HG03521 (cell line): ENCODE data around the gene DCAF12L2.
"Not testable (repeated sequence)": the region's sequence is repeated elsewhere in the genome, so short reads cannot be mapped to it uniquely, and the experiment has no call there.

Experiments used
- ATAC-seq: cut with Tn5 transposase; IDR thresholded peaks from one replicate; pipeline ENCODE4 v1.9.1; 2021; ENCODE audit warnings: mild to moderate bottlenecking, moderate library complexity; ENCODE audit not compliant: unreplicated experiment

Gene DCAF12L2

DNA sequence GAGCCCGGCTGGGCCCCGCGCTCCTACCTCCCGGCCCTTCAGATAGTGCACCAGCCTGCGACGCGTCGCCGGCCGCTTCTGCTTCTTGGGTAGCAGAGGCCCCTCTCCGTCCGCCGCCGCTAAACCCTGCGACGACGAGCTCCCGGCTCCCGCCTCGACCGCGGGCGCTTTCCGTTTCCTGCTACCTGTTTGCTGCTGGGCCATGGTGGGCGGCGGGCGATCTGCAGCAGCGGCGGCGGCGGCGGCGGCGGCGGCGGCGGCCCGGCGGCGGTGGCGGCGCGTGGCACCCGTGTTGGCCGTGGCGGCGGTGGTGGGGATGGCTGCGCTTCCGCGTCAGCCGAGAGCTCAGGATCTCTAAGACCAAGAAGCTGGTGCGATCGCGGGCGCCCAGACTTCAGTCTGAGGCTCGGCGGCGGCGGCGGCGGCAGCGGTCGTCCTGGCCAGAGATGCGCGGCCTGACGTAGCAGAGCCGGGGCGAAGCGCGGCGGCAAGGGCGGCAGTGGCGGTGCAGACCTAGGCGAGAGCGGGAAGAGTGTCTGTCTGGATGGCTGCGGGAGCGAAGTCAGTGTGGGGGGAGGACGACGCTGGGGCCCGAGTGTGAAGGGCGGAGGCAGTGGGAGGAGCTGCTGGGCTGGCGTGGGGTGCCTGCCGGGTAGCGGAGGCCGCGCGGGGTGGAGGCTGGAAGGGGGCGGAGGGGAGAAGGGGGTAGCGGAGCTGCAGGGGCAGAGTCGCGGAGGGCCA is at the start of gene DCAF12L2:
Gene DCAF12L2 (minus strand): TSS at position 569 of the 741 bp plus-strand sequence. CDS start 365 bp downstream, at position 204.
- no peak for ATAC-seq

GRCh38 chrX:126190888-126191287 is 24.8 kb upstream of the DCAF12L2 start:
- not testable (repeated sequence) for ATAC-seq

GRCh38 chrX:126177133-126177840 is 11.2 kb upstream of the DCAF12L2 start:
- ATAC-seq = no peak

- ATAC-seq = no peak
These were observed 4.6 kb upstream of the DCAF12L2 start for GRCh38 chrX:126170720-126171119.

DNA sequence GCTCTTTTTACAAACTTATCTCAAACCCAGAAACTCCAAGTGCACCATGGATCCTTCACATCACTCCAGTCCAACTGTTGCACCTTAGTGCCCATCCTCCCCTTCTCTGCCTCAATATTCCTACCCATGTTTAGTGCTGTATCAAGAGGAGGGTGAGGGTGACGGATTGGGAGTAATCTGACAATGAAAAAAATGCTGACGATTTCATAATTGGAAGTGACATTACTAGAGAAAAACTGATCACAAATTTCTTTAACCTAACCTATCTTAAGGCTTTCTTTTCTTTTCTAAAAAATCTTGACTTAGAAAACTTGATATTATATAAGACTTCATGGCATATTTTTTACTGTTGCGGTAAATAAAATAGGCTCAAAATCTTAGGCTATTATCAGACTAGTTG is 1.5 kb upstream of the DCAF12L2 start:
- no peak for ATAC-seq

DNA sequence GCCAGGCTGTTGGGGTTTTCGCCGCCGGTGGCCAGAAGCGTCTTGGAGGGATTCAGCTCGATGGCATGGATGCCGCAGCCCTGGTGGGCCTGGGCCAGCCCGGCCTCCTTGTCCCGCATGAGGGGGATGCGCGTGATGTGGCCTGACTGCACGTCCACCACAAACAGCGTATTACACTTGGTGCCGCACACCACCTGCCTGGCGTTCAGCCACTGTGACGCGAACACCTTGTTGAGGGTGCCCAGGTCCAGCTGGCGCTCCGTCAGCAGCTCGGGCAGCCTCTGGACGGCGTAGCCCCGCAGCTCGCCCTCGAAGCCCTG is 728 bp downstream of the DCAF12L2 start:
- no peak for ATAC-seq

DNA sequence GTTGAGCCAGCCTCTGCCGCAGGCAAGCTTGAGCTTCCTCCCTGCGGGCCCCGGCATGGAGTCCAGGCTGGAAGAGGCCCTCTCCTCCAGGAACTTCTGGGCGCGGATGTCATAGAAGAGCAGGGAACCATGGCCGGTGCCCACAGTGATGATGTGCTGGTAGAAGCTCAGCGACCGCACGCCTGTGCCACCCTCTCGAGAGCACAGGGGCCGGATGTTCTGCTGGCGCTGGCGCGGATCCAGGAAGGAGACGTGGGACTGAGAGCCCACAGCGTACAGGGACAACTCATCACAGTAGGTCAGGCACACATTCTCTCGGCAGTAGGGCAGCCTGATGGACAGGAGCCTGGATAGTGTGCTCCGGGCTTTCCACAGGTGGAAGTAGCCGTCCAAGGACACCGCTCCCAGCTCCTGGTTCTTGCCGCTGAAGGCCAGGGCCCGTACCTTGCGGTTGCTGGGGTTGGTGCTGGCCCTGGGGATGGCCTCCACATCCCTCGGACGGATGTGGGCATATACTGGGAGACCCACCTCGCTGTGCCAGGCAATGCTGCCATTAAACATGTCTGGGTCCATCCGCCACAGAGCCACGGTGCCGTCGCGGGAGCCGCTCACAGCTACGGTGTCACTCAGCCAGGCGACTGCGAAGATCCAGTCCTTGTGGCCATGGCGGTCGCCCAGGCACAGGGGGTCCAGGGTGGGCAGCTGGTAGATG is 1.2 kb downstream of the DCAF12L2 start:
- no peak for ATAC-seq

GRCh38 chrX:126164226-126164625 is 1.9 kb downstream of the DCAF12L2 start:
- ATAC-seq = no peak

- ATAC-seq = no peak
These were observed 25.1 kb downstream of the DCAF12L2 start for GRCh38 chrX:126141014-126141413.

DNA sequence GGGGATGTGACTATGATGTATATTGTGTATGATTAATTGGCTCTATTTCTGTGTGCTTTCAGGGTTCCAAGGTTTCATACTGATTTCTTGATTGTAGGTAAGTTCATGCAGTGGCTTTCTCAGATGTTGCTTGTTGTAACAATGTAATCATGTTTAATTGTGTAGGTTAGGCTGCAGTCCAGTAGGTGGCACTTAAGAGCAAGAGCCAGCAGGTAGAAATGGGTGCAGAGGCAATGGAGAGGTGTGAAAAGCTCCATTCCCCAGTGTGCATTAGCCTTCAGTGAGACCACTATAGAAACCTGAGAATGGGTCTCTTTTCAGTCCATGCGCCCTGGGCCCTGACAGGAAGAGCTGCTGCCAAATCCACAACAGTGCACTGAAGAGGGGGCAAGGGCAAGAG is 28.2 kb downstream of the DCAF12L2 start:
- ATAC-seq = no peak

DNA sequence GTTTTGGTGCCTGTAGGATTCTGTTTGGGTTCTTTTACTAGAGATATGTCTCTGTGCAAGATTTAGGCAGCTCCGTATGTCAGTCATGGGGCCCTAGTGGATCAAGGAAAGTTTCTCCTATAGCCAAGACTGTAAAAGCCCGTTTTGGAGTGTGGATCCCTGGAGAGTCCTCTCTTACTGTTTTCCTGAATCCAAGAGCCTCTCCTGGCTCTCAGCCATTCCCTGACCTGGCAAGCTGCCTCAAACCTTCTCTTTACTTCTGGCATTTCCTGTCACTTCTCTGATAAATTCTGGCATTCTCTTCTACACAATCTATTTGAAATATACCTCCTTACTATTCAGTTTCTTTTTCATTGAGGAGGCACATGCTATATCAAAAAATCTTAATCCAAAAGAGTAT is 41.4 kb downstream of the DCAF12L2 start:
- ATAC-seq = no peak
